ENCODE measurements around the gene ZNF385A. TPM values are rescaled to one million over a fixed set of nuclear protein-coding genes. Genes with fewer than 3 reads are reported as not detected.

Gene ZNF385A
- total RNA-seq, 1 donor from 2014 or later, result 24.4 TPM

GRCh38 chr12:54392485-54393206 is 8.1 kb upstream of the ZNF385A start:
- no peaks in the 10 kb centered on the region for H3K27me3 ChIP-seq (ENCODE audit: insufficient read depth, low read length)
- no peaks in the 10 kb centered on the region for H3K4me1 ChIP-seq (ENCODE audit: insufficient read depth, low read length)
- Mint-ChIP-seq H3K9me3 (ENCODE audit: unreplicated experiment) (no peaks in the 10 kb centered on the region), H3K4me3 (ENCODE audit: unreplicated experiment) (peak overlapping the region; percentile 82), H3K36me3 (ENCODE audit: low read depth, unreplicated experiment) (peaks cover 25% of the 10 kb centered on the region), H3K4me1 (ENCODE audit: low read depth, unreplicated experiment) (peaks cover 25% of the 10 kb centered on the region), H3K27me3 (ENCODE audit: low read depth, unreplicated experiment) (no peaks in the 10 kb centered on the region), H3K27ac (ENCODE audit: unreplicated experiment) (peak overlapping the region; percentile 26)
- H3K4me3 ChIP-seq (ENCODE audit: insufficient read depth, low read depth, low read length), result no peak overlapping the region
- no peak for DNase-seq (ENCODE audit: low read depth)
- no peak overlapping the region for H2AFZ ChIP-seq (ENCODE audit: low read depth, low read length)
- TF ChIP-seq CTCF (IDR thresholded peaks at IDR 0.05; ENCODE audit: insufficient read depth, low read depth, low read length) (no peak), EZH2 (IDR thresholded peaks at IDR 0.05; ENCODE audit: insufficient read depth, low read length) (no peak)
- no peak overlapping the region for H3K9ac ChIP-seq (ENCODE audit: low read length)
- FAIRE-seq, result no peak
- no peaks in the 10 kb centered on the region for H3K79me2 ChIP-seq (ENCODE audit: insufficient read depth, low read length)
- H3K36me3 ChIP-seq (ENCODE audit: insufficient read depth, low read length), result peaks cover 27% of the 10 kb centered on the region
- no peak overlapping the region for H3K27ac ChIP-seq (ENCODE audit: low read depth, low read length)
- H3K4me2 ChIP-seq (ENCODE audit: low read length), result no peak overlapping the region
- no peaks in the 10 kb centered on the region for H3K9me3 ChIP-seq (ENCODE audit: insufficient read depth, low read depth, low read length)
- H4K20me1 ChIP-seq (ENCODE audit: insufficient read depth, low read length), result peaks cover 31% of the 10 kb centered on the region

- DNase-seq (ENCODE audit: low read depth), result no peak
- H3K79me2 ChIP-seq (ENCODE audit: insufficient read depth, low read length), result no peaks in the 10 kb centered on the region
- H3K36me3 Mint-ChIP-seq (ENCODE audit: low read depth, unreplicated experiment), result peaks cover 20% of the 10 kb centered on the region
- no peaks in the 10 kb centered on the region for H3K9me3 Mint-ChIP-seq (ENCODE audit: unreplicated experiment)
- H3K27me3 Mint-ChIP-seq (ENCODE audit: low read depth, unreplicated experiment), result no peaks in the 10 kb centered on the region
- peaks cover 30% of the 10 kb centered on the region for H3K4me1 Mint-ChIP-seq (ENCODE audit: low read depth, unreplicated experiment)
- peaks cover 14% of the 10 kb centered on the region for H3K36me3 ChIP-seq (ENCODE audit: insufficient read depth, low read length)
- no peaks in the 10 kb centered on the region for H3K9me3 ChIP-seq (ENCODE audit: insufficient read depth, low read depth, low read length)
- H2AFZ ChIP-seq (ENCODE audit: low read depth, low read length), result no peak overlapping the region
- H3K4me2 ChIP-seq (ENCODE audit: low read length), result peak overlapping the region; percentile 76
- no peak overlapping the region for H3K27ac ChIP-seq (ENCODE audit: low read depth, low read length)
- H3K4me1 ChIP-seq (ENCODE audit: insufficient read depth, low read length), result no peaks in the 10 kb centered on the region
- peak overlapping the region; percentile 31 for H3K9ac ChIP-seq (ENCODE audit: low read length)
- FAIRE-seq, result no peak
- H4K20me1 ChIP-seq (ENCODE audit: insufficient read depth, low read length), result peaks cover 23% of the 10 kb centered on the region
- no peak for TF ChIP-seq CTCF (IDR thresholded peaks at IDR 0.05; ENCODE audit: insufficient read depth, low read depth, low read length)
- TF ChIP-seq EZH2 (IDR thresholded peaks at IDR 0.05; ENCODE audit: insufficient read depth, low read length), result no peak
- peak overlapping the region; percentile 82 for H3K4me3 Mint-ChIP-seq (ENCODE audit: unreplicated experiment)
- no peaks in the 10 kb centered on the region for H3K27me3 ChIP-seq (ENCODE audit: insufficient read depth, low read length)
- no peak overlapping the region for H3K4me3 ChIP-seq (ENCODE audit: insufficient read depth, low read depth, low read length)
- H3K27ac Mint-ChIP-seq (ENCODE audit: unreplicated experiment), result no peak overlapping the region
Observed at GRCh38 chr12:54390668-54391551, 6.4 kb upstream of the ZNF385A start.
